ENCODE data around the gene APBA1.

APBA1 gene

GRCh38 chr9:69393425-69393824 is 278.7 kb downstream of the APBA1 start:
- no peak for TF ChIP-seq CTCF (IDR thresholded peaks at IDR 0.05; ENCODE audit: low read depth, low read length)
- DNase-seq (ENCODE audit: extremely low read depth, low read depth) = no peak

GRCh38 chr9:69392826-69393225 is 279.3 kb downstream of the APBA1 start:
- no peak for TF ChIP-seq CTCF (IDR thresholded peaks at IDR 0.05; ENCODE audit: low read depth, low read length)
- no peak for DNase-seq (ENCODE audit: extremely low read depth, low read depth)

- DNase-seq (ENCODE audit: extremely low read depth, low read depth) = no peak
- TF ChIP-seq CTCF (IDR thresholded peaks at IDR 0.05; ENCODE audit: low read depth, low read length) = no peak
These were observed 280.2 kb downstream of the APBA1 start for GRCh38 chr9:69391946-69392345.

GRCh38 chr9:69391487-69391886 is 280.7 kb downstream of the APBA1 start:
- no peak for DNase-seq (ENCODE audit: extremely low read depth, low read depth)
- no peak for TF ChIP-seq CTCF (IDR thresholded peaks at IDR 0.05; ENCODE audit: low read depth, low read length)

GRCh38 chr9:69389437-69389995 is 282.7 kb downstream of the APBA1 start:
- DNase-seq (ENCODE audit: extremely low read depth, low read depth) = no peak
- no peak for TF ChIP-seq CTCF (IDR thresholded peaks at IDR 0.05; ENCODE audit: low read depth, low read length)

GRCh38 chr9:69388596-69388995 is 283.6 kb downstream of the APBA1 start:
- no peak for DNase-seq (ENCODE audit: extremely low read depth, low read depth)
- TF ChIP-seq CTCF (IDR thresholded peaks at IDR 0.05; ENCODE audit: low read depth, low read length) = no peak

- DNase-seq (ENCODE audit: extremely low read depth, low read depth) = no peak
- TF ChIP-seq CTCF (IDR thresholded peaks at IDR 0.05; ENCODE audit: low read depth, low read length) = no peak
These were observed 285.5 kb downstream of the APBA1 start for GRCh38 chr9:69386651-69387050.

Measured in AG09319 (cell line).